ENCODE results near the gene MRPL43.
"Not testable (repeated sequence)": the region's sequence is repeated elsewhere in the genome, so short reads cannot be mapped to it uniquely, and the experiment has no call there.

The MRPL43 gene

GRCh38 chr10:100978121-100978900 is 9.0 kb downstream of the MRPL43 start:
- H3K27me3 ChIP-seq (ENCODE audit: control insufficient read depth in 5 of 5, insufficient read depth in 4 of 5, low read length in 5 of 5) = no peaks in the 10 kb centered on the region
- H3K9me3 ChIP-seq (ENCODE audit: control insufficient read depth in 5 of 5, low read length in 5 of 5) = no peaks in the 10 kb centered on the region
- H3K4me3 ChIP-seq (ENCODE audit: low read depth in 1 of 5, low read length in 5 of 5) = no peak overlapping the region
- H3K36me3 ChIP-seq (ENCODE audit: control insufficient read depth in 5 of 5, insufficient read depth in 5 of 5, low read length in 5 of 5) = peaks cover 6 to 50% (median 42%) of the 10 kb centered on the region in 5 donors
- no peaks in the 10 kb centered on the region for H3K4me1 ChIP-seq (ENCODE audit: control insufficient read depth in 5 of 5, insufficient read depth in 5 of 5, low read length in 5 of 5)
- no peak overlapping the region for H3K9ac ChIP-seq (ENCODE audit: low read length in 5 of 5)
- H3K27ac ChIP-seq (ENCODE audit: low read depth, low read length) = no peak overlapping the region

- Histone ChIP-seq H3K9me3 (ENCODE audit: control insufficient read depth in 5 of 5, low read length in 5 of 5) (no peaks in the 10 kb centered on the region), H3K27me3 (ENCODE audit: control insufficient read depth in 5 of 5, insufficient read depth in 4 of 5, low read length in 5 of 5) (no peaks in the 10 kb centered on the region)
Observed at GRCh38 chr10:100977436-100977835, 9.9 kb downstream of the MRPL43 start.

GRCh38 chr10:100976906-100977305 is 10.4 kb downstream of the MRPL43 start:
- H3K36me3 ChIP-seq (ENCODE audit: control insufficient read depth in 5 of 5, insufficient read depth in 5 of 5, low read length in 5 of 5) = peaks cover 6 to 38% (median 31%) of the 10 kb centered on the region in 5 donors

More at GRCh38 chr10:100977436-100977835, 9.9 kb downstream of the MRPL43 start:
- no peak overlapping the region for H3K9ac ChIP-seq (ENCODE audit: low read length in 5 of 5)
- no peak overlapping the region for H3K27ac ChIP-seq (ENCODE audit: low read depth, low read length)
- H3K4me1 ChIP-seq (ENCODE audit: control insufficient read depth in 5 of 5, insufficient read depth in 5 of 5, low read length in 5 of 5) = no peaks in the 10 kb centered on the region
- no peak overlapping the region for H3K4me3 ChIP-seq (ENCODE audit: low read depth in 1 of 5, low read length in 5 of 5)
- peaks cover 6 to 41% (median 36%) of the 10 kb centered on the region in 5 donors for H3K36me3 ChIP-seq (ENCODE audit: control insufficient read depth in 5 of 5, insufficient read depth in 5 of 5, low read length in 5 of 5)

GRCh38 chr10:100975397-100975796 is 11.9 kb downstream of the MRPL43 start:
- not testable (repeated sequence) for H3K27ac ChIP-seq (ENCODE audit: low read depth, low read length); H3K9me3 ChIP-seq (ENCODE audit: control insufficient read depth in 5 of 5, low read length in 5 of 5); H3K9ac ChIP-seq (ENCODE audit: low read length in 5 of 5); H3K27me3 ChIP-seq (ENCODE audit: control insufficient read depth in 5 of 5, insufficient read depth in 4 of 5, low read length in 5 of 5); H3K4me3 ChIP-seq (ENCODE audit: low read depth in 1 of 5, low read length in 5 of 5); H3K4me1 ChIP-seq (ENCODE audit: control insufficient read depth in 5 of 5, insufficient read depth in 5 of 5, low read length in 5 of 5)
- peaks cover 0 to 23% (median 20%) of the 10 kb centered on the region in 5 donors for H3K36me3 ChIP-seq (ENCODE audit: control insufficient read depth in 5 of 5, insufficient read depth in 5 of 5, low read length in 5 of 5)

More at GRCh38 chr10:100976906-100977305, 10.4 kb downstream of the MRPL43 start:
- Histone ChIP-seq H3K27me3 (ENCODE audit: control insufficient read depth in 5 of 5, insufficient read depth in 4 of 5, low read length in 5 of 5) (no peaks in the 10 kb centered on the region), H3K4me3 (ENCODE audit: low read depth in 1 of 5, low read length in 5 of 5) (no peak overlapping the region), H3K9ac (ENCODE audit: low read length in 5 of 5) (no peak overlapping the region), H3K27ac (ENCODE audit: low read depth, low read length) (no peak overlapping the region), H3K4me1 (ENCODE audit: control insufficient read depth in 5 of 5, insufficient read depth in 5 of 5, low read length in 5 of 5) (no peaks in the 10 kb centered on the region), H3K9me3 (ENCODE audit: control insufficient read depth in 5 of 5, low read length in 5 of 5) (no peaks in the 10 kb centered on the region)

GRCh38 chr10:100972904-100973535 is 14.3 kb downstream of the MRPL43 start:
- H3K27me3 ChIP-seq (ENCODE audit: control insufficient read depth in 5 of 5, insufficient read depth in 4 of 5, low read length in 5 of 5) = no peaks in the 10 kb centered on the region
- H3K27ac ChIP-seq (ENCODE audit: low read depth, low read length) = no peak overlapping the region
- no peak overlapping the region for H3K9ac ChIP-seq (ENCODE audit: low read length in 5 of 5)
- peaks cover 2 to 16% (median 14%) of the 10 kb centered on the region in 5 donors for H3K4me1 ChIP-seq (ENCODE audit: control insufficient read depth in 5 of 5, insufficient read depth in 5 of 5, low read length in 5 of 5)
- H3K4me3 ChIP-seq (ENCODE audit: low read depth in 1 of 5, low read length in 5 of 5) = no peak overlapping the region
- no peaks in the 10 kb centered on the region for H3K9me3 ChIP-seq (ENCODE audit: control insufficient read depth in 5 of 5, low read length in 5 of 5)
- peaks cover 0 to 3% (median 1%) of the 10 kb centered on the region in 5 donors for H3K36me3 ChIP-seq (ENCODE audit: control insufficient read depth in 5 of 5, insufficient read depth in 5 of 5, low read length in 5 of 5)

- Histone ChIP-seq H3K4me1 (ENCODE audit: control insufficient read depth in 5 of 5, insufficient read depth in 5 of 5, low read length in 5 of 5) (peaks cover 2 to 16% (median 14%) of the 10 kb centered on the region in 5 donors), H3K4me3 (ENCODE audit: low read depth in 1 of 5, low read length in 5 of 5) (no peak overlapping the region), H3K36me3 (ENCODE audit: control insufficient read depth in 5 of 5, insufficient read depth in 5 of 5, low read length in 5 of 5) (peaks cover 0 to 1% (median 0%) of the 10 kb centered on the region in 5 donors), H3K9me3 (ENCODE audit: control insufficient read depth in 5 of 5, low read length in 5 of 5) (no peaks in the 10 kb centered on the region), H3K27ac (ENCODE audit: low read depth, low read length) (no peak overlapping the region), H3K27me3 (ENCODE audit: control insufficient read depth in 5 of 5, insufficient read depth in 4 of 5, low read length in 5 of 5) (no peaks in the 10 kb centered on the region), H3K9ac (ENCODE audit: low read length in 5 of 5) (no peak overlapping the region)
Observed at GRCh38 chr10:100972115-100972903, 15.0 kb downstream of the MRPL43 start.

GRCh38 chr10:100970914-100971811 is 16.1 kb downstream of the MRPL43 start:
- Histone ChIP-seq H3K9ac (ENCODE audit: low read length in 5 of 5) (no peak overlapping the region), H3K4me1 (ENCODE audit: control insufficient read depth in 5 of 5, insufficient read depth in 5 of 5, low read length in 5 of 5) (peaks cover 2 to 16% (median 14%) of the 10 kb centered on the region in 5 donors), H3K9me3 (ENCODE audit: control insufficient read depth in 5 of 5, low read length in 5 of 5) (no peaks in the 10 kb centered on the region), H3K4me3 (ENCODE audit: low read depth in 1 of 5, low read length in 5 of 5) (no peak overlapping the region), H3K27me3 (ENCODE audit: control insufficient read depth in 5 of 5, insufficient read depth in 4 of 5, low read length in 5 of 5) (no peaks in the 10 kb centered on the region), H3K27ac (ENCODE audit: low read depth, low read length) (no peak overlapping the region), H3K36me3 (ENCODE audit: control insufficient read depth in 5 of 5, insufficient read depth in 5 of 5, low read length in 5 of 5) (peaks cover 0 to 8% (median 5%) of the 10 kb centered on the region in 5 donors)

- H3K27me3 ChIP-seq (ENCODE audit: control insufficient read depth in 5 of 5, insufficient read depth in 4 of 5, low read length in 5 of 5) = no peaks in the 10 kb centered on the region
- peak overlapping the region in 3 of 5 donors; percentile 53 to 73 (median 59) for H3K9ac ChIP-seq (ENCODE audit: low read length in 5 of 5)
- H3K9me3 ChIP-seq (ENCODE audit: control insufficient read depth in 5 of 5, low read length in 5 of 5) = no peaks in the 10 kb centered on the region
- H3K4me1 ChIP-seq (ENCODE audit: control insufficient read depth in 5 of 5, insufficient read depth in 5 of 5, low read length in 5 of 5) = peaks cover 2 to 16% (median 14%) of the 10 kb centered on the region in 5 donors
- peak overlapping the region; percentile 35 to 71 (median 56) for H3K4me3 ChIP-seq (ENCODE audit: low read depth in 1 of 5, low read length in 5 of 5)
- peaks cover 4 to 16% (median 12%) of the 10 kb centered on the region in 5 donors for H3K36me3 ChIP-seq (ENCODE audit: control insufficient read depth in 5 of 5, insufficient read depth in 5 of 5, low read length in 5 of 5)
- no peak overlapping the region for H3K27ac ChIP-seq (ENCODE audit: low read depth, low read length)
Observed at GRCh38 chr10:100970076-100970913, 17.0 kb downstream of the MRPL43 start.
